HCT116 (cell line): ENCODE data around the gene GIT1. TPM values are rescaled to one million over a fixed set of nuclear protein-coding genes. Genes with fewer than 3 reads are reported as not detected.

Source experiments
- ATAC-seq: fragments of 200-7000 bp; cut with Tn5 transposase; 2 replicates; pipeline ENCODE4 v1.9.1; 2020; ENCODE audit warnings: mild to moderate bottlenecking, moderate library complexity
- BruUV-seq: library from RNA; stranded (reverse); fragments of 400-500 nt; replicated peaks from 2 replicates; lab custom pipeline; 2021; lab: Mats Ljungman, UMichigan
- CTCF ChIA-PET: fragments of 300-600 bp; sonication (Branson Sonifier 250); formaldehyde crosslinking; loops from one replicate; lab custom pipeline; 2021; ENCODE audit warnings: antibody characterized with exemption; lab: Charles Lee
- POLR2A ChIA-PET: fragments of 300-600, 350-600 bp; sonication (Branson Sonifier 250); formaldehyde crosslinking; loops from one replicate; lab custom pipeline; 2021; ENCODE audit warnings: antibody characterized with exemption; lab: Charles Lee
- RAD21 ChIA-PET, 2 experiments: fragments of 300-600 bp; sonication (Branson Sonifier 250); formaldehyde crosslinking; loops; one replicate each; lab custom pipeline; 2023; ENCODE audit warnings: low total read pairs in 2 of 2; ENCODE audit not compliant: uncharacterized antibody in 2 of 2, unreplicated experiment in 2 of 2, low non-redundant PET in 1 of 2; lab: Charles Lee
- DNase-seq: peaks from one replicate; pipeline ENCODE4 v3.0.0-alpha.2; 2010; ENCODE audit warnings: low read depth, low spot score
- H2AFZ ChIP-seq: fragments of 200-600 bp; shearing (Covaris generic), sonication (generic); 2 replicates; pipeline ENCODE4 v1.6.1; 2017; ENCODE audit warnings: low read depth, mixed run types, mixed read lengths, antibody characterized with exemption, low read length; ENCODE audit not compliant: poor library complexity, severe bottlenecking
- H3K27ac ChIP-seq: 2 replicates; pipeline ENCODE4 v1.5.1; 2012; ENCODE audit warnings: low read depth, low read length
- H3K27me3 ChIP-seq: fragments of 200-600 bp; sonication (generic); 2 replicates; pipeline ENCODE4 v1.6.1; 2016; ENCODE audit warnings: mixed run types, low read length, mixed read lengths; ENCODE audit not compliant: insufficient read depth
- H3K36me3 ChIP-seq, 2 experiments: fragments of 200-500 bp in 1 of 2; fragments of 200-600 bp in 1 of 2; sonication (Bioruptor generic) in 1 of 2; sonication (generic) in 1 of 2; 2 replicates each; pipeline versions ENCODE4 v1.5.1 to v1.6.1; 2014 to 2016; ENCODE audit warnings: low read length in 2 of 2, inconsistent platforms in 1 of 2, mixed read lengths in 1 of 2, mixed run types in 1 of 2; ENCODE audit not compliant: insufficient read depth in 2 of 2, control insufficient read depth in 1 of 2
- H3K4me1 ChIP-seq, 2 experiments: fragments of 200-600 bp in 1 of 2; sonication (generic) in 1 of 2; 2 replicates each; pipeline versions ENCODE4 v1.5.1 to v1.6.1; 2012 to 2017; ENCODE audit warnings: low read length in 2 of 2, inconsistent platforms in 1 of 2, mild to moderate bottlenecking in 1 of 2, mixed read lengths in 1 of 2, mixed run types in 1 of 2, moderate library complexity in 1 of 2; ENCODE audit not compliant: insufficient read depth in 2 of 2, control insufficient read depth in 1 of 2
- H3K4me2 ChIP-seq: fragments of 200-600 bp; sonication (generic); 2 replicates; pipeline ENCODE4 v1.6.1; 2017; ENCODE audit warnings: mixed run types, low read length, mixed read lengths
- H3K4me3 ChIP-seq, 2 experiments: fragments of 200-600 bp in 1 of 2; sonication (generic) in 1 of 2; replicated peaks in 1 of 2; 2 replicates each; pipeline ENCODE4 v1.5.1; 2011 to 2016; ENCODE audit warnings: low read length in 2 of 2, control low read depth in 1 of 2, low read depth in 1 of 2, mild to moderate bottlenecking in 1 of 2, mixed read lengths in 1 of 2, mixed run types in 1 of 2
- H3K79me2 ChIP-seq: fragments of 200-600 bp; sonication (generic); 2 replicates; pipeline ENCODE4 v1.6.1; 2017; ENCODE audit warnings: mild to moderate bottlenecking, mixed run types, low read length, moderate library complexity, mixed read lengths; ENCODE audit not compliant: insufficient read depth
- H3K9ac ChIP-seq: fragments of 200-600 bp; sonication (generic); 2 replicates; pipeline ENCODE4 v1.6.1; 2016; ENCODE audit warnings: low read length, mixed read lengths
- H3K9me2 ChIP-seq: fragments of 200-600 bp; sonication (generic), shearing (Covaris generic); 2 replicates; pipeline ENCODE4 v1.6.1; 2017; ENCODE audit warnings: mixed run types, mild to moderate bottlenecking, moderate library complexity; ENCODE audit not compliant: insufficient read depth
- H3K9me3 ChIP-seq, 2 experiments: fragments of 200-500 bp in 1 of 2; fragments of 200-600 bp in 1 of 2; sonication (Bioruptor generic) in 1 of 2; sonication (generic) in 1 of 2; 2 replicates each; pipeline ENCODE4 v1.6.1; 2014 to 2017; ENCODE audit warnings: low read length in 2 of 2, mixed read lengths in 2 of 2, inconsistent platforms in 1 of 2, low read depth in 1 of 2, mild to moderate bottlenecking in 1 of 2, mixed run types in 1 of 2, moderate library complexity in 1 of 2; ENCODE audit not compliant: control insufficient read depth in 1 of 2, insufficient read depth in 1 of 2
- H4K20me1 ChIP-seq: fragments of 200-600 bp; sonication (generic), shearing (Covaris generic); 2 replicates; pipeline ENCODE4 v1.6.1; 2017; ENCODE audit warnings: mixed run types, mild to moderate bottlenecking, moderate library complexity; ENCODE audit not compliant: insufficient read depth
- CTCF ChIP-seq, 3 experiments: fragments of 200-600 bp in 1 of 3; sonication (generic) in 1 of 3; IDR thresholded peaks in 2 of 3; conservative IDR thresholded peaks in 1 of 3; 2 replicates each; pipeline ENCODE4 v1.5.1; 2012 to 2017; ENCODE audit warnings: low read depth in 2 of 3, low read length in 2 of 3, antibody characterized with exemption in 1 of 3, borderline replicate concordance in 1 of 3, control low read depth in 1 of 3, mild to moderate bottlenecking in 1 of 3, mixed read lengths in 1 of 3, mixed run types in 1 of 3, moderate library complexity in 1 of 3; ENCODE audit not compliant: insufficient read depth in 1 of 3
- ELF1 ChIP-seq: IDR thresholded peaks from 2 replicates; pipeline ENCODE4 v1.6.1; 2012; ENCODE audit warnings: low read depth, borderline replicate concordance
- FOSL1 ChIP-seq: IDR thresholded peaks from 2 replicates; pipeline ENCODE4 v1.6.1; 2012; ENCODE audit warnings: low read depth
- JUND ChIP-seq: IDR thresholded peaks from 2 replicates; pipeline ENCODE4 v1.6.1; 2012
- intact Hi-C: fragments of 100-400 bp; cut with micrococcal nuclease; formaldehyde crosslinking; loops from 2 replicates; pipeline ENCODE4 v1.10.0; 2022
- total RNA-seq: library from RNA; stranded (reverse); gene quantifications from one replicate; pipeline ENCODE4 v1.2.1, GENCODE V29; 2021; ENCODE audit not compliant: unreplicated experiment
- TF ChIP-seq, protein P1 (sequence below): IDR thresholded peaks from 2 replicates; pipeline ENCODE4 v1.6.1; 2012

The GIT1 gene
- total RNA-seq, 1 experiment from 2014 or later, result 76.5 TPM

DNA sequence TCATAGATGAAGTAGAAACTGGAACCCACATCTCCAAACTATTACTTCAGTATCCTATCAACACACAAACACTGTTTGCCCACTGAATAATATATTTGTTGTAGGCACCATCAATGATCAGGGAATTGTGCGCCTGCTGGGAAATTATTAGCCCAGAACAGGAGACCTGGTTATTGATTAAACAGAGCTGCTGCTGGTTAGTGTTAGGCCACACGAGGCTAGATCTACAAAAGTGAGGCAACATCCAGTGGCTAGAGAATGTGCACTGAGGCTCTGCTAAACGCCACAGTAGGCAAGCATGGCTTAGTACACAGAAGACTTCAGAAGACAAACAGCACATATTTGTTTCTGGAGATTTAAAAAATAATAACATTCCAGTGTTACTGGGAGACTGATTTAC is 33.6 kb downstream of the GIT1 start:
- CTCF ChIA-PET, result no interaction called here

GRCh38 chr17:29549177-29549923 is 40.1 kb downstream of the GIT1 start:
- intact Hi-C loops, result no loop called here
- ChIA-PET POLR2A (no interaction called here), RAD21 (no interaction called here), CTCF (no interaction called here)
- no peaks in the 10 kb centered on the region for H3K36me3 ChIP-seq
- H2AFZ ChIP-seq, result no peak overlapping the region
- no TSS peak for BruUV-seq
- no peak overlapping the region for H3K27ac ChIP-seq
- no peaks in the 10 kb centered on the region for H3K9me2 ChIP-seq
- no peak for DNase-seq
- TF ChIP-seq, protein P1, sequence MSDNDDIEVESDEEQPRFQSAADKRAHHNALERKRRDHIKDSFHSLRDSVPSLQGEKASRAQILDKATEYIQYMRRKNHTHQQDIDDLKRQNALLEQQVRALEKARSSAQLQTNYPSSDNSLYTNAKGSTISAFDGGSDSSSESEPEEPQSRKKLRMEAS, result no peak
- TF ChIP-seq CTCF (IDR thresholded peaks at IDR 0.05 in 2 of 3, conservative IDR thresholded peaks at IDR 0.05 in 1 of 3; ENCODE audit: borderline replicate concordance in 1 of 3, insufficient read depth in 1 of 3, low read depth in 2 of 3, low read length in 2 of 3), result no peak
- no peak for TF ChIP-seq JUND
- TF ChIP-seq ELF1, result no peak
- no peaks in the 10 kb centered on the region for H3K27me3 ChIP-seq
- no peaks in the 10 kb centered on the region for H3K79me2 ChIP-seq
- H4K20me1 ChIP-seq, result no peaks in the 10 kb centered on the region
- H3K9ac ChIP-seq, result no peak overlapping the region
- no peak overlapping the region for H3K4me2 ChIP-seq
- H3K4me3 ChIP-seq, result no peak overlapping the region
- ATAC-seq, result no peak
- no peaks in the 10 kb centered on the region for H3K4me1 ChIP-seq
- H3K9me3 ChIP-seq, result no peaks in the 10 kb centered on the region

More for the DNA sequence above, 33.6 kb downstream of the GIT1 start:
- DNase-seq (no peak), ATAC-seq (no peak)
- POLR2A ChIA-PET, result no interaction called here
- no peaks in the 10 kb centered on the region for H4K20me1 ChIP-seq
- intact Hi-C loops, result no loop called here
- H3K9ac ChIP-seq, result no peak overlapping the region
- H3K36me3 ChIP-seq, result no peaks in the 10 kb centered on the region
- H3K4me1 ChIP-seq, result no peaks in the 10 kb centered on the region
- TF ChIP-seq FOSL1, result no peak
- no TSS peak for BruUV-seq
- no peak overlapping the region for H3K4me3 ChIP-seq
- H3K9me2 ChIP-seq, result no peaks in the 10 kb centered on the region
- RAD21 ChIA-PET, result no interaction called here
- H2AFZ ChIP-seq, result no peak overlapping the region
- H3K27me3 ChIP-seq, result no peaks in the 10 kb centered on the region
- H3K79me2 ChIP-seq, result no peaks in the 10 kb centered on the region
- no peak overlapping the region for H3K27ac ChIP-seq
- H3K9me3 ChIP-seq, result no peaks in the 10 kb centered on the region
- no peak overlapping the region for H3K4me2 ChIP-seq
